Right atrium auricular region (tissue), 2 donors: ENCODE data around the gene RBL2. TPM values are rescaled to one million over a fixed set of nuclear protein-coding genes. Genes with fewer than 3 reads are reported as not detected.

ENCODE experiments used
- DNase-seq: peaks from one replicate; pipeline ENCODE4 v3.0.0-alpha.2; 2019; ENCODE audit warnings: low spot score
- H3K27ac ChIP-seq, 2 donors: fragments of 200-600 bp; sonication (generic); 1 replicate in 1 of 2; 2 replicates in 1 of 2; pipeline ENCODE4 v1.5.1; 2016 to 2019
- H3K27me3 ChIP-seq, 2 donors: fragments of 200-600 bp; sonication (generic); one replicate each; pipeline versions ENCODE4 v1.5.1 to v1.6.0; 2017 to 2019
- H3K36me3 ChIP-seq: fragments of 200-600 bp; sonication (generic); one replicate; pipeline ENCODE4 v1.5.1; 2016
- H3K4me1 ChIP-seq, 2 donors: fragments of 200-600 bp; sonication (generic); one replicate each; pipeline versions ENCODE4 v1.5.1 to v1.6.0; 2017 to 2019
- H3K4me3 ChIP-seq, 2 donors: fragments of 200-600 bp; sonication (generic); 1 replicate in 1 of 2; 2 replicates in 1 of 2; pipeline ENCODE4 v1.5.1; 2017 to 2019; ENCODE audit warnings: mild to moderate bottlenecking in 1 of 2, moderate library complexity in 1 of 2
- H3K9me3 ChIP-seq, 2 donors: fragments of 200-600 bp; sonication (generic); one replicate each; pipeline ENCODE4 v1.5.1; 2019
- total RNA-seq, 2 donors: library from RNA; depleted of rRNA; stranded (reverse); fragments of >200 nt; gene quantifications; one replicate each; pipeline ENCODE4 v1.1.0, GENCODE V29; 2016
- TF ChIP-seq, protein P1 (sequence below), 2 donors: fragments of 200-600 bp; sonication (generic); IDR thresholded peaks; one replicate each; pipeline ENCODE4 v1.5.1; 2019; ENCODE audit warnings: antibody characterized with exemption in 2 of 2

Gene RBL2
- total RNA-seq, 2 donors from 2014 or later: 40.8 to 44.1 TPM

DNA sequence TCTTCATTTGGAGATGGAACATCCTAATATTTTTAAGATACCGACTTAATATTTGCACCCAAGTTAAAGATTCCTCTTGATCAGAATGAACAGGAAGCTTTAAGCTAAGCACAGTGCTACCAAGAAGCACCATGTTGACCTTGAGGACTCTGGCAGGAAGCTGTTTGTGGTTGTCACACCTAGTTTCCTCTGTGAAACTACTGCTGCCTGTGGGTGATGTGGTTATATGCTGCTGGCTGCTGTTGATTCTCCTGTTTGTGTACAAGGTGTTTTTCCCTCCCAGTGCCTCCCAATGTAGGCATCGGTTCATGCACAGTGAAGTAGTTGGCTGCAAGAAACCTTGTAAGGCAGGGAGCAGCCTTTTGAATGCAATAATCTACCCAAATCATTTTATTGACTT lies 23.4 kb downstream of the RBL2 start:
- Histone ChIP-seq H3K36me3 (peaks cover 69% of the 10 kb centered on the region), H3K9me3 (no peaks in the 10 kb centered on the region), H3K4me3 (no peak overlapping the region), H3K27me3 (no peaks in the 10 kb centered on the region), H3K27ac (no peak overlapping the region), H3K4me1 (no peaks in the 10 kb centered on the region)
- TF ChIP-seq, protein P1, sequence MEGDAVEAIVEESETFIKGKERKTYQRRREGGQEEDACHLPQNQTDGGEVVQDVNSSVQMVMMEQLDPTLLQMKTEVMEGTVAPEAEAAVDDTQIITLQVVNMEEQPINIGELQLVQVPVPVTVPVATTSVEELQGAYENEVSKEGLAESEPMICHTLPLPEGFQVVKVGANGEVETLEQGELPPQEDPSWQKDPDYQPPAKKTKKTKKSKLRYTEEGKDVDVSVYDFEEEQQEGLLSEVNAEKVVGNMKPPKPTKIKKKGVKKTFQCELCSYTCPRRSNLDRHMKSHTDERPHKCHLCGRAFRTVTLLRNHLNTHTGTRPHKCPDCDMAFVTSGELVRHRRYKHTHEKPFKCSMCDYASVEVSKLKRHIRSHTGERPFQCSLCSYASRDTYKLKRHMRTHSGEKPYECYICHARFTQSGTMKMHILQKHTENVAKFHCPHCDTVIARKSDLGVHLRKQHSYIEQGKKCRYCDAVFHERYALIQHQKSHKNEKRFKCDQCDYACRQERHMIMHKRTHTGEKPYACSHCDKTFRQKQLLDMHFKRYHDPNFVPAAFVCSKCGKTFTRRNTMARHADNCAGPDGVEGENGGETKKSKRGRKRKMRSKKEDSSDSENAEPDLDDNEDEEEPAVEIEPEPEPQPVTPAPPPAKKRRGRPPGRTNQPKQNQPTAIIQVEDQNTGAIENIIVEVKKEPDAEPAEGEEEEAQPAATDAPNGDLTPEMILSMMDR (IDR thresholded peaks at IDR 0.05): no peak
- DNase-seq: no peak

DNA sequence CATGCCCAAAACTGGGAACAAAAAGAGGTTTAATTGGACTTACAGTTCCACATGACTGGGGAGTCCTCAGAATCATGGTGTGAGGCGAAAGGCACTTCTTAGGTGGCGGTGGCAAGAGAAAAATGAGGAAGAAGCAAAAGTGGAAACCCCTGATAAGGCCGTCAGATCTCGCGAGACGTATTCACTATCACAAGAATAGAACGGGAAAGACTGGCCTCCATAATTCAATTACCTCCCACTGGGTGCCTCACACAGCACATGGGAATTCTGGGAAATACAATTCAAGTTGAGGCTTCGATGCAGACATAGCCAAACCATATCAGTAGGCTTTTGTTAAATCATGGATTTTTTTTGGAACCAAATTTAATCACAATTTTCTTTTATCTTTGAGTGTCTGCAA lies 24.4 kb downstream of the RBL2 start:
- Histone ChIP-seq H3K36me3 (peaks cover 66% of the 10 kb centered on the region), H3K27ac (no peak overlapping the region), H3K9me3 (no peaks in the 10 kb centered on the region), H3K4me1 (no peaks in the 10 kb centered on the region), H3K27me3 (no peaks in the 10 kb centered on the region), H3K4me3 (no peak overlapping the region)
- TF ChIP-seq, protein P1 (IDR thresholded peaks at IDR 0.05): no peak
- no peak for DNase-seq

DNA sequence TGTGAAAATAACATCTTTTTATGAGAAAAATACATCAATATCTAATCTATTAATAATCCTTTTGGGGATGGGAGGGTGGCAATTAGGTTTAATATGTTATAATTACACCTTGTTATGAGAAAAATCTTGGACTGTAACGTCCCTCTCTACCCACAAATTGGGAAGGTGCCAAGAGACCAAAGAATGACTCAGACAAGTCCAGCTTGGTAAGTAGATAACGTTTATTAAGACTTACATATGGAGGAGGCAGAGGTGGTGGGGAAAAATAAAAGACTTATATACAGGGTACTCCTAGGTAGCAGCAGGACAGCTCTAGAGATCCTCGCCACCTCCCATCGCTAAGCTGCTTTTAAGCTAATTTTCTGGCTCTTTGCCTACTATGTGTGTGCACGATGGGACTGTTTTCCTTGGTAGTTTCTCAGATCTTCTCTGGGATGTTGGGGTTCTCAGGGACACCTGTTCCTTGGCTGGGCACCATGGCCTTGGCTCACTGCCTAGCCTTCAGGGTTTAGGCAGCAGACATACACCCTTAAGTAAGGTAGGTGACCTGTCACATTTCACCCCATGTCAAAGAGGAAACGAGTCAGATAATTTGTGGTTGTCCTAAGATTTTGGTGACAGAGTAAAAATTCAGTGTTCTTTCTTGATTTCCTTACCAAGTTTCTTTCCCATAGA lies 31.5 kb downstream of the RBL2 start:
- TF ChIP-seq, protein P1 (IDR thresholded peaks at IDR 0.05): no peak
- Histone ChIP-seq H3K9me3 (no peaks in the 10 kb centered on the region), H3K27me3 (no peaks in the 10 kb centered on the region), H3K4me3 (no peak overlapping the region), H3K27ac (no peak overlapping the region), H3K36me3 (peaks cover 52% of the 10 kb centered on the region), H3K4me1 (no peaks in the 10 kb centered on the region)
- DNase-seq: no peak

DNA sequence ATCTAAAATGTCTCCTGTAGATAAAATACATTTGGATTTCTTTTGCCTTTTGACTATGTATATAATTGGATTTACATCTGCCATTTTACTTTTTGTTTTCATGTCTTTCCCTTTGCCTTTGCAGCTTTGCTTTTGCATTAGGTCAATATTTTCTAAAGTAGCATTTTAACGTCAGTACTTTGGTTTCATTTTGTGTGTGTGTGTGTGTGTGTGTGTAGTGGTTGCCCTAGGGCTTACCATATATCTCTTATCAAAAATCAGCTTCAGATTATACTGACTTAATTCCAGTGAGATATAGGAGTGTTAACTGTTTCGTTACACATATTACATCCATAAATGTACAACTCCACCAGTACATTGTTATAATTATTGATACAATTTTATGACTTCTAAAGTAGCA lies 42.6 kb downstream of the RBL2 start:
- Histone ChIP-seq H3K4me3 (no peak overlapping the region), H3K9me3 (no peaks in the 10 kb centered on the region), H3K36me3 (peaks cover 37% of the 10 kb centered on the region), H3K4me1 (no peaks in the 10 kb centered on the region), H3K27ac (no peak overlapping the region), H3K27me3 (no peaks in the 10 kb centered on the region)
- TF ChIP-seq, protein P1 (IDR thresholded peaks at IDR 0.05): no peak
- no peak for DNase-seq

DNA sequence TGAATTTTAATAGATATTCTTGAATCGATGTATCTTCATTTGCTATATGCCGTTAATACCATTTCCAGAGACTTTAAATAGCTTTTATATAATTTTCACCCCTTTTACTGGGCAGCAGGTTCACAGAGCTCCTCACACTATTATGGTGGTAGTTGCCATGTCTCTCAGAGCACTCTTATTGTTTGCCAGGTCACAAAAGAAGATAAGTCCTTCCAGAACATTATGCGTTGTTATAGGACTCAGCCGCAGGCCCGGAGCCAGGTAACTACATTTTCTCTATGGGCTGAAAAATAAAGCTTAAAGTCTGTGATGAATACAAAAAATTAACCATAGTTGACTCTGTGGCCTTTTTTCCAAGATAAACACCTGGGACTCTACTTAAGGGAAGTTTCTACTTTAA lies 44.7 kb downstream of the RBL2 start:
- Histone ChIP-seq H3K9me3 (no peaks in the 10 kb centered on the region), H3K36me3 (peaks cover 48% of the 10 kb centered on the region), H3K4me1 (no peaks in the 10 kb centered on the region), H3K27ac (no peak overlapping the region), H3K27me3 (no peaks in the 10 kb centered on the region), H3K4me3 (no peak overlapping the region)
- no peak for DNase-seq
- TF ChIP-seq, protein P1 (IDR thresholded peaks at IDR 0.05): no peak

DNA sequence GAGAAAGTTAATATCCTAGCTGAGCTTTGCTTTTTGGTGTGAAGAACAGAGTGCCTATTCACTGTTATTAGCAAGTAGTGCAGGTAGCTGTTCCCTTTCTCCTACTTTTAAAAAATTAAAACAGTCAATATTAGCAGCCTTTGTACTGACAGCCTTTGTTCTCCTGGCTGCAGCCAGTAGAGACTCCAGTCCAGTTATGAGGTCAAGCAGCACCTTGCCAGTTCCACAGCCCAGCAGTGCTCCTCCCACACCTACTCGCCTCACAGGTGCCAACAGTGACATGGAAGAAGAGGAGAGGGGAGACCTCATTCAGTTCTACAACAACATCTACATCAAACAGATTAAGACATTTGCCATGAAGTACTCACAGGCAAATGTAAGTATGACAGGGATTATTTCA lies 46.1 kb downstream of the RBL2 start:
- Histone ChIP-seq H3K27ac (no peak overlapping the region), H3K9me3 (no peaks in the 10 kb centered on the region), H3K4me1 (no peaks in the 10 kb centered on the region)

More for the DNA sequence above, 46.1 kb downstream of the RBL2 start:
- no peaks in the 10 kb centered on the region for H3K27me3 ChIP-seq
- TF ChIP-seq, protein P1 (IDR thresholded peaks at IDR 0.05): no peak
- H3K36me3 ChIP-seq: peaks cover 52% of the 10 kb centered on the region
- no peak for DNase-seq
- H3K4me3 ChIP-seq: no peak overlapping the region
